AG09309 (cell line): ENCODE measurements around the gene CDH4.

Experiments used
- DNase-seq: peaks from one replicate; pipeline ENCODE4 v3.0.0-alpha.2; 2010; ENCODE audit warnings: low read depth
- H3K4me3 ChIP-seq: 2 replicates; pipeline ENCODE4 v1.5.1; 2011; ENCODE audit warnings: mild to moderate bottlenecking, low read depth, low read length, moderate library complexity; ENCODE audit not compliant: control insufficient read depth
- CTCF ChIP-seq: IDR thresholded peaks from 2 replicates; pipeline ENCODE4 v1.5.1; 2011; ENCODE audit warnings: mild to moderate bottlenecking, low read depth, low read length, inconsistent platforms; ENCODE audit not compliant: insufficient read depth, control insufficient read depth; ENCODE audit errors: missing control alignments

CDH4 gene

GRCh38 chr20:61937963-61938838 lies 686.1 kb downstream of the CDH4 start:
- no peak for DNase-seq
- TF ChIP-seq CTCF: no peak
- no peak overlapping the region for H3K4me3 ChIP-seq

GRCh38 chr20:61938839-61939690 lies 687.0 kb downstream of the CDH4 start:
- no peak for DNase-seq

GRCh38 chr20:61939691-61940360 lies 687.8 kb downstream of the CDH4 start:
- no peak for TF ChIP-seq CTCF

More at GRCh38 chr20:61938839-61939690, 687.0 kb downstream of the CDH4 start:
- no peak for TF ChIP-seq CTCF
- H3K4me3 ChIP-seq: no peak overlapping the region

GRCh38 chr20:61940491-61940890 lies 688.4 kb downstream of the CDH4 start:
- no peak for DNase-seq

More at GRCh38 chr20:61939691-61940360, 687.8 kb downstream of the CDH4 start:
- DNase-seq: no peak
- H3K4me3 ChIP-seq: no peak overlapping the region

GRCh38 chr20:61940976-61941720 lies 689.1 kb downstream of the CDH4 start:
- no peak for DNase-seq
- H3K4me3 ChIP-seq: no peak overlapping the region
- TF ChIP-seq CTCF: no peak

More at GRCh38 chr20:61940491-61940890, 688.4 kb downstream of the CDH4 start:
- no peak for TF ChIP-seq CTCF
- H3K4me3 ChIP-seq: no peak overlapping the region

GRCh38 chr20:61941721-61942405 lies 689.8 kb downstream of the CDH4 start:
- DNase-seq: no peak
- no peak overlapping the region for H3K4me3 ChIP-seq
- no peak for TF ChIP-seq CTCF
